Activated CD4-positive, alpha-beta memory T cell treated with anti-CD3 and anti-CD28 coated beads, Interleukin-2, amount 10 ng/mL, durations not matched to agents 7 days and 5 days (primary cell): ENCODE data around the gene ABHD12. TPM values are rescaled to one million over a fixed set of nuclear protein-coding genes. Genes with fewer than 3 reads are reported as not detected.

Source experiments
- CTCF ChIA-PET: fragments of 350-600 bp; sonication (Branson Sonifier 250); formaldehyde crosslinking; loops from one replicate; lab custom pipeline; 2021; ENCODE audit warnings: antibody characterized with exemption, inconsistent platforms; lab: Charles Lee
- POLR2A ChIA-PET: fragments of 350-600 bp; sonication (Branson Sonifier 250); formaldehyde crosslinking; loops from one replicate; lab custom pipeline; 2021; ENCODE audit warnings: antibody characterized with exemption; lab: Charles Lee
- DNase-seq: peaks from one replicate; pipeline ENCODE4 v3.0.0-alpha.2; 2020
- H3K27ac Mint-ChIP-seq: one replicate; pipeline ENCODE4 v1.8.0; 2021; ENCODE audit warnings: mild to moderate bottlenecking, mixed read lengths
- H3K27me3 Mint-ChIP-seq: one replicate; pipeline ENCODE4 v1.8.0; 2021; ENCODE audit warnings: mixed read lengths
- H3K36me3 Mint-ChIP-seq: one replicate; pipeline ENCODE4 v1.8.0; 2021; ENCODE audit warnings: low read depth, mixed read lengths
- H3K4me1 Mint-ChIP-seq: one replicate; pipeline ENCODE4 v1.8.0; 2021; ENCODE audit warnings: mixed read lengths
- H3K4me3 Mint-ChIP-seq: one replicate; pipeline ENCODE4 v1.8.0; 2021; ENCODE audit warnings: mild to moderate bottlenecking, mixed read lengths
- H3K9me3 Mint-ChIP-seq: one replicate; pipeline ENCODE4 v1.8.0; 2021; ENCODE audit warnings: mixed read lengths
- total RNA-seq, 2 experiments: library from RNA; stranded (reverse); gene quantifications; one replicate each; pipeline ENCODE4 v1.2.3, GENCODE V29; 2021

Gene ABHD12
- total RNA-seq, 2 experiments from 2014 or later = 30.8 to 31.7 TPM

DNA sequence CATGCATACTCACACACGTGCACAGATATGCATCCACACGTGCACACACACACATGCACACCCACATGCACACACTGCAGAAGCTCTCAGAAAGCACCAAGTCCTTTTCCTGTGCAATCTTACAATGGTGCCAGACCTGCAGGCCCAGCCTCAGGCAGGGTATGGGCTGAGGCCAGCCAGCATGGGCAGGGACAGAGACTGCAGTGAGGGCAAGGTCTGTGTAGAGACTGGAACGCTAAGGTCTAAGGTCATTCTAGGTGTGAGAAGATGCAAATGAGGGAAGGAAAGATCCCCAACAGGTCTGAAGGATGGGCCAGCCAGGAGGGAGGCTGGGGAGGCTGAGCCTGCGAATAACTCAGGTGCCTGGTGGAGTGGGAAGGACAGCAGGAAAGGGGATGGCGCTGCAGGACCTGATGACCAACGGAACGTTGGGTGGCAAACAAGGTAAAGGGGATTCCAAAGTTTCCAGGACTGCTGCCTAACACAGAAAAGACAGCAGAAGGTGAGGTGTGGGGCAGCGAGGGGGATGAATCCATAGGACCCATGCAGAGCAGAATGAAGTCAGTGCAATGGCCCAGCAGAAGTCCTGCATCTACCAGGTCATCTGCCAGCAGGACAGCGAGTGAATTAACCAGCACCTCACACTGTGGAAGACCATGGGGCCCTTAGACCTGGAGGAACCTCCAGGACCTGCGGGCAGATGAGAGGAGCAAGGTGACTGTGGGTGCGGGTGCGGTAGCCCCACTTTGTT, 67.0 kb downstream of the ABHD12 start:
- Mint-ChIP-seq H3K4me1 (peaks cover 10% of the 10 kb centered on the region), H3K27ac (no peak overlapping the region), H3K9me3 (no peaks in the 10 kb centered on the region), H3K4me3 (no peak overlapping the region), H3K27me3 (no peaks in the 10 kb centered on the region), H3K36me3 (peaks cover 9% of the 10 kb centered on the region)
- POLR2A ChIA-PET = no interaction called here
- CTCF ChIA-PET = no interaction called here
- DNase-seq = no peak

GRCh38 chr20:25321991-25322390, 68.6 kb downstream of the ABHD12 start:
- DNase-seq = no peak
- ChIA-PET POLR2A (interaction anchor here (1.0 kb wide), 1 partner anchor 86 kb away, joined by 5 read pairs; the partner anchor contains the start of gene GINS1), CTCF (interaction anchor here (1.5 kb wide), 1 partner anchor 77 kb away, joined by 4 read pairs; no protein-coding TSS in a partner anchor)
- H3K4me1 Mint-ChIP-seq = peaks cover 7% of the 10 kb centered on the region
- H3K36me3 Mint-ChIP-seq = peaks cover 9% of the 10 kb centered on the region
- no peaks in the 10 kb centered on the region for H3K27me3 Mint-ChIP-seq
- H3K9me3 Mint-ChIP-seq = no peaks in the 10 kb centered on the region
- no peak overlapping the region for H3K27ac Mint-ChIP-seq
- H3K4me3 Mint-ChIP-seq = no peak overlapping the region

- DNase-seq = no peak
- H3K9me3 Mint-ChIP-seq = no peaks in the 10 kb centered on the region
- ChIA-PET CTCF (interaction anchor here (0.6 to 1.5 kb wide), 3 partner anchors 64 to 171 kb away, joined by 3 to 4 read pairs (median 3); no protein-coding TSS in a partner anchor), POLR2A (interaction anchor here (1.0 kb wide), 1 partner anchor 86 kb away, joined by 5 read pairs; the partner anchor contains the start of gene GINS1)
- peaks cover 7% of the 10 kb centered on the region for H3K4me1 Mint-ChIP-seq
- no peaks in the 10 kb centered on the region for H3K27me3 Mint-ChIP-seq
- H3K4me3 Mint-ChIP-seq = no peak overlapping the region
- H3K36me3 Mint-ChIP-seq = peaks cover 9% of the 10 kb centered on the region
- H3K27ac Mint-ChIP-seq = peak overlapping the region; percentile 44
Measured at GRCh38 chr20:25321262-25321831, 69.3 kb downstream of the ABHD12 start.

GRCh38 chr20:25320035-25320800, 70.4 kb downstream of the ABHD12 start:
- H3K9me3 Mint-ChIP-seq = no peaks in the 10 kb centered on the region
- CTCF ChIA-PET = interaction anchor here (1.5 kb wide), 1 partner anchor 79 kb away, joined by 4 read pairs; no protein-coding TSS in a partner anchor

GRCh38 chr20:25319241-25320034, 71.2 kb downstream of the ABHD12 start:
- no peak for DNase-seq
- POLR2A ChIA-PET = no interaction called here
- Mint-ChIP-seq H3K27ac (no peak overlapping the region), H3K9me3 (no peaks in the 10 kb centered on the region), H3K36me3 (peaks cover 9% of the 10 kb centered on the region), H3K27me3 (no peaks in the 10 kb centered on the region), H3K4me1 (peaks cover 17% of the 10 kb centered on the region), H3K4me3 (no peak overlapping the region)
- CTCF ChIA-PET = no interaction called here

More at GRCh38 chr20:25320035-25320800, 70.4 kb downstream of the ABHD12 start:
- H3K27me3 Mint-ChIP-seq = no peaks in the 10 kb centered on the region
- peaks cover 9% of the 10 kb centered on the region for H3K36me3 Mint-ChIP-seq
- no peak overlapping the region for H3K27ac Mint-ChIP-seq
- no peak overlapping the region for H3K4me3 Mint-ChIP-seq
- peaks cover 14% of the 10 kb centered on the region for H3K4me1 Mint-ChIP-seq
- POLR2A ChIA-PET = interaction anchor here (0.8 kb wide), 1 partner anchor 87 kb away, joined by 3 read pairs; the partner anchor contains the start of gene GINS1
- peak; percentile 7 for DNase-seq

- Mint-ChIP-seq H3K4me3 (no peak overlapping the region), H3K27me3 (no peaks in the 10 kb centered on the region)
Measured at GRCh38 chr20:25318471-25319240, 72.0 kb downstream of the ABHD12 start.

GRCh38 chr20:25317351-25318075, 73.1 kb downstream of the ABHD12 start:
- no peaks in the 10 kb centered on the region for H3K9me3 Mint-ChIP-seq
- ChIA-PET CTCF (no interaction called here), POLR2A (no interaction called here)
- no peak for DNase-seq
- H3K27ac Mint-ChIP-seq = peak overlapping the region; percentile 6
- no peaks in the 10 kb centered on the region for H3K27me3 Mint-ChIP-seq
- H3K4me1 Mint-ChIP-seq = peaks cover 24% of the 10 kb centered on the region
- H3K36me3 Mint-ChIP-seq = peaks cover 2% of the 10 kb centered on the region
- H3K4me3 Mint-ChIP-seq = no peak overlapping the region

More at GRCh38 chr20:25318471-25319240, 72.0 kb downstream of the ABHD12 start:
- Mint-ChIP-seq H3K9me3 (no peaks in the 10 kb centered on the region), H3K27ac (no peak overlapping the region), H3K4me1 (peaks cover 22% of the 10 kb centered on the region), H3K36me3 (peaks cover 9% of the 10 kb centered on the region)
- ChIA-PET POLR2A (no interaction called here), CTCF (no interaction called here)
- DNase-seq = no peak

DNA sequence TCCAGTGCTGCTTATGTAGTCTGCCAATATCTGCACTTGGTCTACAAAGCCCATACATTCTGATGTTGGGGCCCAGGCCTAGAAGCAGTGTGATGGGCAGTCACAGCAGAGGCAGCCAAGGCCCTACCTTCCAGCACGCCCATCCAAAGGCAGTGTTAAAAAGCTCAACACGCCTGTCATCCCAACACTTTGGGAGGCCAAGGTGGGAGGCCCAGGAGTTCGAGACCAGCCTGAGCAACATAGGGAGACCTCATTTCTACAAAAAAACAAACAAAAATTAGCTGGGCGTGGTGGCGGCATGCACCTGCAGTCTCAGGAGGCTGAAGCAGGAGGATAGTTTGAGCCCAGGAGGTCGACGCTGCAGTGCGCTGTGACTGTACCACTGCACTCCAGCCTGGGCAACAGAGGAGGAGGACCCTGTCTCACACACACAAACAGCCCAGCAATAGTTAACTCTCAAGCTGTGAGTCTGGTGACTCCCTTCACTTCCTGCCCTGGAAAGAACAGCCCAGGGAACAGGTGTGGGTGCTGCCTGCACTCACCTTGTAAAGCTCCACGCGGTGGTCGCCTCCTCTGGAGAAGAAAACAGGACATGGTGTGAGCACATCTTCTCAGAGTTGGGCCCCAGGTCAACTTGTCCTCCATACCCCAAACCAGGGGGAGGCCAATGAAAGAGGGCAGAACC, 74.0 kb downstream of the ABHD12 start:
- H3K9me3 Mint-ChIP-seq = no peaks in the 10 kb centered on the region
- ChIA-PET CTCF (no interaction called here), POLR2A (interaction anchor here (1.5 kb wide), 1 partner anchor 11 kb away, joined by 3 read pairs; no protein-coding TSS in a partner anchor)
- H3K36me3 Mint-ChIP-seq = peaks cover 5% of the 10 kb centered on the region
- peaks cover 24% of the 10 kb centered on the region for H3K4me1 Mint-ChIP-seq
- no peak for DNase-seq
- no peak overlapping the region for H3K27ac Mint-ChIP-seq
- H3K27me3 Mint-ChIP-seq = no peaks in the 10 kb centered on the region
- no peak overlapping the region for H3K4me3 Mint-ChIP-seq

- peaks cover 5% of the 10 kb centered on the region for H3K36me3 Mint-ChIP-seq
- H3K4me1 Mint-ChIP-seq = peaks cover 30% of the 10 kb centered on the region
- H3K27me3 Mint-ChIP-seq = no peaks in the 10 kb centered on the region
- no peak overlapping the region for H3K4me3 Mint-ChIP-seq
- H3K9me3 Mint-ChIP-seq = no peaks in the 10 kb centered on the region
- H3K27ac Mint-ChIP-seq = no peak overlapping the region
- DNase-seq = no peak
- POLR2A ChIA-PET = interaction anchor here (1.1 to 2.3 kb wide), 5 partner anchors 12 to 92 kb away, joined by 3 to 9 read pairs (median 3); partner anchors contain the start of genes ABHD12, GINS1 and PYGB
- CTCF ChIA-PET = no interaction called here
Measured at GRCh38 chr20:25315418-25316210, 75.0 kb downstream of the ABHD12 start.
